ENCODE data around the gene SUN3.

- no peak for TF ChIP-seq POU2F2 (IDR thresholded peaks at IDR 0.05; ENCODE audit: low read depth, low read length)
- no peak for TF ChIP-seq POLR2A (IDR thresholded peaks at IDR 0.05; ENCODE audit: low read depth, low read length)
- TF ChIP-seq POLR2AphosphoS5 (IDR thresholded peaks at IDR 0.05; ENCODE audit: low read depth, low read length): no peak
- no peak for TF ChIP-seq SPI1 (IDR thresholded peaks at IDR 0.05; ENCODE audit: low read depth, low read length)
These were observed 40.2 kb downstream of the SUN3 start for GRCh38 chr7:47988496-47989386.

Data from GM12891 (cell line).